ENCODE results near the gene FAM171A1.

DNA sequence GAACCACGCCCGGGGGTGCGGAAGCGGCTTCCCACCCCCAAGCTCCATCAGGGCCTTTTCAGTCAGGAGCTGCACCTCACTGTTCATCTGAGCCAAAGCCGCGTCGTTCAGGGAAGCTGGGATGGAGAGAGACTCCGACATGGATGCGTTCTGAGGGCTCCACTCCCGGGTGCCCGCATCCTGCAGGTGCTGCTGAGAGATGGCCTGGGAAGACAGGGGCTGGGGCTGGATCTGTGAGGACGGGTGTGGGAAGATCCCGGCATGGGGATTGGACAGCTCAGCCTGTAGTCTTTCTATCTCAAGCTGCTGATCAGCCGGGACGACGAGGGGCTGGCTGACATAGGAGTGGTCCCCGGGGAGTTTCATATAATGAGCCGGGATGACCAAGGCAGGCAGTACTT is 157.6 kb downstream of the FAM171A1 start:
- TF ChIP-seq, protein P1, sequence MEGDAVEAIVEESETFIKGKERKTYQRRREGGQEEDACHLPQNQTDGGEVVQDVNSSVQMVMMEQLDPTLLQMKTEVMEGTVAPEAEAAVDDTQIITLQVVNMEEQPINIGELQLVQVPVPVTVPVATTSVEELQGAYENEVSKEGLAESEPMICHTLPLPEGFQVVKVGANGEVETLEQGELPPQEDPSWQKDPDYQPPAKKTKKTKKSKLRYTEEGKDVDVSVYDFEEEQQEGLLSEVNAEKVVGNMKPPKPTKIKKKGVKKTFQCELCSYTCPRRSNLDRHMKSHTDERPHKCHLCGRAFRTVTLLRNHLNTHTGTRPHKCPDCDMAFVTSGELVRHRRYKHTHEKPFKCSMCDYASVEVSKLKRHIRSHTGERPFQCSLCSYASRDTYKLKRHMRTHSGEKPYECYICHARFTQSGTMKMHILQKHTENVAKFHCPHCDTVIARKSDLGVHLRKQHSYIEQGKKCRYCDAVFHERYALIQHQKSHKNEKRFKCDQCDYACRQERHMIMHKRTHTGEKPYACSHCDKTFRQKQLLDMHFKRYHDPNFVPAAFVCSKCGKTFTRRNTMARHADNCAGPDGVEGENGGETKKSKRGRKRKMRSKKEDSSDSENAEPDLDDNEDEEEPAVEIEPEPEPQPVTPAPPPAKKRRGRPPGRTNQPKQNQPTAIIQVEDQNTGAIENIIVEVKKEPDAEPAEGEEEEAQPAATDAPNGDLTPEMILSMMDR (IDR thresholded peaks at IDR 0.05): no peak
- TF ChIP-seq EZH2 (IDR thresholded peaks at IDR 0.05) (no peak), EZH2phosphoT487 (IDR thresholded peaks at IDR 0.05) (no peak)
